Progenitor cell of endocrine pancreas (in vitro differentiated cells): ENCODE data around the gene ZFP91. TPM values are rescaled to one million over a fixed set of nuclear protein-coding genes. Genes with fewer than 3 reads are reported as not detected.

Source experiments
- DNase-seq: peaks from one replicate; pipeline ENCODE4 v3.0.0; 2021; ENCODE audit warnings: low spot score; ENCODE audit not compliant: unreplicated experiment
- H3K27ac Mint-ChIP-seq: 2 replicates; pipeline ENCODE4 v1.8.0; 2021; ENCODE audit warnings: mild to moderate bottlenecking, moderate library complexity, mixed read lengths
- H3K27me3 Mint-ChIP-seq: 2 replicates; pipeline ENCODE4 v1.8.0; 2021; ENCODE audit warnings: mixed read lengths
- H3K36me3 Mint-ChIP-seq: 2 replicates; pipeline ENCODE4 v1.8.0; 2022; ENCODE audit warnings: mixed read lengths; ENCODE audit not compliant: insufficient read depth
- H3K4me1 Mint-ChIP-seq: 2 replicates; pipeline ENCODE4 v1.8.0; 2021; ENCODE audit warnings: low read depth, mixed read lengths
- H3K4me3 Mint-ChIP-seq: 2 replicates; pipeline ENCODE4 v1.8.0; 2021; ENCODE audit warnings: low read depth, mild to moderate bottlenecking, moderate library complexity, mixed read lengths
- H3K9me3 Mint-ChIP-seq: 2 replicates; pipeline ENCODE4 v1.8.0; 2021; ENCODE audit warnings: low read depth, mixed read lengths
- total RNA-seq: library from RNA; stranded (reverse); gene quantifications from 2 replicates; pipeline ENCODE4 v1.2.1, GENCODE V29; 2021
- TF ChIP-seq, protein P1 (sequence below): fragments of 200-600 bp; sonication (generic); IDR thresholded peaks from one replicate; pipeline ENCODE4 v1.5.0; 2021; ENCODE audit warnings: antibody characterized with exemption, mild to moderate bottlenecking; ENCODE audit not compliant: unreplicated experiment

The ZFP91 gene
- total RNA-seq, 1 donor from 2014 or later = 51.2 TPM

DNA sequence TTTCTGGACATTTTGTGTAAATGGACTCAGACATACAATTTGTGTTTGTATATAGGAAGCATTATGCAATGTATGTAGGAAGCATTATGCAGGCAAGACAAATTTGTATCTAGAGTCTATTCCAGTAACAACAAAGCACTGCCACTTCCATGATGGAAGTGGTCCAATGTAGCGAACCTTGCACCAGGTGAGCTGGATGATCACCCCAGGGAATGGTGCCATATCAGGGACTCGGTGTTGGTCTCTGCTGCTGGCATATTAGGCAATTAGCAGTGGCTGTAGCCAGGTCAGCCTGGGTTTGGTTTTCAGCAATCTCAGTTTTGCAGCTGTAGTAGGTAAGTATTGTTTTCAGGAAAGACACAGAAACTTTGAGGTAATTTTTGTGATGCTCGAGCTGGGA, 12.8 kb downstream of the ZFP91 start:
- peaks cover 9% of the 10 kb centered on the region for H3K36me3 Mint-ChIP-seq
- H3K9me3 Mint-ChIP-seq = no peaks in the 10 kb centered on the region
- H3K27ac Mint-ChIP-seq = no peak overlapping the region
- DNase-seq = no peak
- H3K4me3 Mint-ChIP-seq = no peak overlapping the region
- peaks cover 21% of the 10 kb centered on the region for H3K4me1 Mint-ChIP-seq
- TF ChIP-seq, protein P1, sequence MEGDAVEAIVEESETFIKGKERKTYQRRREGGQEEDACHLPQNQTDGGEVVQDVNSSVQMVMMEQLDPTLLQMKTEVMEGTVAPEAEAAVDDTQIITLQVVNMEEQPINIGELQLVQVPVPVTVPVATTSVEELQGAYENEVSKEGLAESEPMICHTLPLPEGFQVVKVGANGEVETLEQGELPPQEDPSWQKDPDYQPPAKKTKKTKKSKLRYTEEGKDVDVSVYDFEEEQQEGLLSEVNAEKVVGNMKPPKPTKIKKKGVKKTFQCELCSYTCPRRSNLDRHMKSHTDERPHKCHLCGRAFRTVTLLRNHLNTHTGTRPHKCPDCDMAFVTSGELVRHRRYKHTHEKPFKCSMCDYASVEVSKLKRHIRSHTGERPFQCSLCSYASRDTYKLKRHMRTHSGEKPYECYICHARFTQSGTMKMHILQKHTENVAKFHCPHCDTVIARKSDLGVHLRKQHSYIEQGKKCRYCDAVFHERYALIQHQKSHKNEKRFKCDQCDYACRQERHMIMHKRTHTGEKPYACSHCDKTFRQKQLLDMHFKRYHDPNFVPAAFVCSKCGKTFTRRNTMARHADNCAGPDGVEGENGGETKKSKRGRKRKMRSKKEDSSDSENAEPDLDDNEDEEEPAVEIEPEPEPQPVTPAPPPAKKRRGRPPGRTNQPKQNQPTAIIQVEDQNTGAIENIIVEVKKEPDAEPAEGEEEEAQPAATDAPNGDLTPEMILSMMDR = no peak
- H3K27me3 Mint-ChIP-seq = no peaks in the 10 kb centered on the region

GRCh38 chr11:58592760-58593472, 14.1 kb downstream of the ZFP91 start:
- H3K27ac Mint-ChIP-seq = peak overlapping the region; percentile 40
- TF ChIP-seq, protein P1 = no peak
- no peaks in the 10 kb centered on the region for H3K9me3 Mint-ChIP-seq
- no peak overlapping the region for H3K4me3 Mint-ChIP-seq
- peaks cover 26% of the 10 kb centered on the region for H3K4me1 Mint-ChIP-seq
- peaks cover 9% of the 10 kb centered on the region for H3K36me3 Mint-ChIP-seq
- H3K27me3 Mint-ChIP-seq = no peaks in the 10 kb centered on the region
- no peak for DNase-seq

DNA sequence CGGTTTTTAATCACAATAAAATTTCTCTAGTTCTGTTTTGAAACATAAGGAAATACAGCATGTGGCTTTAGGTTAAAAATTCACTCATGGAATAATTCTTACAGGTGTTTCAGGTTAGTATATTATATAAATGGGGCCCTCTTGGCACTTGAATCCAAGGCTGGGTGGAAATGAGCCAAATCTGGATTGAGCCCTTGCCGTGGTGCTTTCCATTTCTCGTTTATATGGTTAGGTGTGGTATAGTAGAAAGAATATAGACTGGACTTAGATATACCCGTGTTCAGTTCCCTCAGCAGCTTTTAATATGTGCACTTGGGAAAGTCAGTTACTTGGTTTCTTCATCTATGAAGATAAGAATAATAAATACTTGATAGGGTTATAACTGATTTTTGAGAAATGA, 16.0 kb downstream of the ZFP91 start:
- peaks cover 11% of the 10 kb centered on the region for H3K36me3 Mint-ChIP-seq
- H3K4me1 Mint-ChIP-seq = peaks cover 28% of the 10 kb centered on the region
- H3K27me3 Mint-ChIP-seq = no peaks in the 10 kb centered on the region
- TF ChIP-seq, protein P1 = no peak
- no peak overlapping the region for H3K4me3 Mint-ChIP-seq
- H3K9me3 Mint-ChIP-seq = no peaks in the 10 kb centered on the region
- no peak for DNase-seq
- H3K27ac Mint-ChIP-seq = peak overlapping the region; percentile 57

- Mint-ChIP-seq H3K27ac (no peak overlapping the region), H3K36me3 (peaks cover 12% of the 10 kb centered on the region), H3K27me3 (no peaks in the 10 kb centered on the region), H3K9me3 (no peaks in the 10 kb centered on the region), H3K4me3 (no peak overlapping the region), H3K4me1 (peaks cover 41% of the 10 kb centered on the region)
- no peak for DNase-seq
- TF ChIP-seq, protein P1 = no peak
These were observed 17.8 kb downstream of the ZFP91 start for GRCh38 chr11:58596621-58597020.

GRCh38 chr11:58597486-58598144, 18.8 kb downstream of the ZFP91 start:
- no peak overlapping the region for H3K27ac Mint-ChIP-seq

More at GRCh38 chr11:58597486-58598144, 18.8 kb downstream of the ZFP91 start:
- H3K4me1 Mint-ChIP-seq = peaks cover 38% of the 10 kb centered on the region
- no peaks in the 10 kb centered on the region for H3K27me3 Mint-ChIP-seq
- DNase-seq = no peak
- no peaks in the 10 kb centered on the region for H3K9me3 Mint-ChIP-seq
- H3K36me3 Mint-ChIP-seq = peaks cover 12% of the 10 kb centered on the region
- no peak overlapping the region for H3K4me3 Mint-ChIP-seq
- TF ChIP-seq, protein P1 = no peak
